Activated T-cell treated with anti-CD3 and anti-CD28 coated beads, Interleukin-2, amount 50 U/mL, for 24 hours (primary cell): Measurements from ENCODE around the gene FOXL2NB.

Source experiments
- DNase-seq: peaks from one replicate; pipeline ENCODE4 v3.0.0-alpha.2; 2020
- H3K27ac Mint-ChIP-seq: 2 replicates; pipeline ENCODE4 v1.8.0; 2020; ENCODE audit warnings: mild to moderate bottlenecking, mixed read lengths
- H3K27me3 Mint-ChIP-seq: 2 replicates; pipeline ENCODE4 v1.8.0; 2020; ENCODE audit warnings: mixed read lengths
- H3K36me3 Mint-ChIP-seq: 2 replicates; pipeline ENCODE4 v1.8.0; 2020; ENCODE audit warnings: low read depth, mixed read lengths
- H3K4me1 Mint-ChIP-seq: 2 replicates; pipeline ENCODE4 v1.8.0; 2020; ENCODE audit warnings: low read depth, mixed read lengths
- H3K4me3 Mint-ChIP-seq: 2 replicates; pipeline ENCODE4 v1.8.0; 2020; ENCODE audit warnings: mild to moderate bottlenecking, moderate library complexity, mixed read lengths
- H3K9me3 Mint-ChIP-seq: 2 replicates; pipeline ENCODE4 v1.8.0; 2020; ENCODE audit warnings: mixed read lengths

FOXL2NB gene

DNA sequence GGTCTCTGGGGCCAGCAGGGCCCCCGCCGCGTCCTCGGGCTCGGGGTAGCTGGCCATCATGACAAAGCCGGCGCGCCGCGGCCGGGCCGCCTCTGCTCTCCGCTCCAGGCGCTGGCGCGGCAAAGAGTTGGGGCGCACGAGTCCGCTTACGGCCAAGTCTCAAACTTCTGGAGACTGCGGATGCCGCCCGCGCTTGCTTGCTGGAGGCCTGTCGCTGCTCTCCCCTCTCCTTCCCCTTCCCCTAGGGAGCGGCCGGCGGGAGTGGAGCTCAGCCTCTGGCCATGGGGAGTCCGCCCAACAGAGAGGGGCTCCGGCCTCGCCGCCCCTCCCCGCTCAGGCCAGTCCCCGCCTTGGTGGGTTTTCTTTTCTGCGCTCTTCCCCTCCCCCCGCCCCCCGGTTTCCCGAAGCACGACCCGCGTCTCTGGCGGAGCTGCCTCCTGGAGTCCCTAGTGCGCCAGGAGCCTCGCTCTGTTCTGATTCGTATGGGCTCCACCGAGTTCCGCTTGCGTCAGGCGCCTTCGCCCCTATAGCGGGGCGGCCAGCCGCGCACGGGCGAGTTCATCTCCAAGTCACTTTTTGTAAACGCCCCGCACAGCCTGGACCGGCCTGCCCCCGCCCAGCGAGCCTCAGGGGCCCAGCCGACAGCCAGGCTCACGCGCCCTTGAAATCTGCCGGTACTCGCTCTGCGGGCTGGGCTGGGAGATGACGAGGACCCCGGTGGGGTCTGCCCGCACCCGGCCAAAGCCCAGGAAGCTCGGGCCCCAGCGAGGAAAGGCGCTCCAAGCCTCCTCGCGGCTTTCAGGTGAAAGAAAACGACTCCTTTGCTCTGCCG lies at the start of gene FOXL2NB, which contains the start of gene FOXL2:
Gene FOXL2NB (plus strand): TSS at position 555 of the 832 bp plus-strand sequence. CDS start 148 bp downstream, at position 703.
Gene FOXL2 (minus strand): TSS at position 475 of the 832 bp plus-strand sequence. CDS start 415 bp downstream, at position 60.
- peak; percentile 60 for DNase-seq
- no peaks in the 10 kb centered on the region for H3K36me3 Mint-ChIP-seq
- H3K27ac Mint-ChIP-seq = no peak within 1 kb of the TSS
- peak within 1 kb of the TSS; percentile 67 for H3K4me3 Mint-ChIP-seq
- H3K9me3 Mint-ChIP-seq = no peaks in the 10 kb centered on the region
- H3K4me1 Mint-ChIP-seq = peaks cover 41% of the 10 kb centered on the region
- H3K27me3 Mint-ChIP-seq = peaks cover 91% of the 10 kb centered on the region

DNA sequence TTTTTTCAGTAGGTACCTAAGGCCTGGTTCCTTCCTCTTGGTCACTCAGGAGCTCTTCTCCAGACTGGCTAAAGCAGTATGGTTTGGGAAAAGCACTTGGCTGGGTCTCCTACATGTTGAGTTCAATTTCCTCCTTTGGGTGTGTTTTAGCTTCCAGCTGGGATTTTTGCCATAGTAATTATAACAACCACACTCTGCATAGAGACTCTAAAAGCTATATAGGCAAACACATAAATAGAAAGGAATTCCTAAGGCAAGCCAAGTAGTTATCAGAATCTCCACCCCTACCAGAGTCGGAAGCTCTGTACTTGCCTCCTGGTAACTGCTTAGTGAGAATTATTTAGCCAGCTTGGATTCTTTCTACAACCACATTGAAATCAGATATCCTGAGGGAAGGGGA lies 48.7 kb upstream of the FOXL2NB start:
- Mint-ChIP-seq H3K4me3 (no peak overlapping the region), H3K27me3 (no peaks in the 10 kb centered on the region), H3K36me3 (no peaks in the 10 kb centered on the region), H3K9me3 (no peaks in the 10 kb centered on the region), H3K4me1 (no peaks in the 10 kb centered on the region), H3K27ac (no peak overlapping the region)
- no peak for DNase-seq

DNA sequence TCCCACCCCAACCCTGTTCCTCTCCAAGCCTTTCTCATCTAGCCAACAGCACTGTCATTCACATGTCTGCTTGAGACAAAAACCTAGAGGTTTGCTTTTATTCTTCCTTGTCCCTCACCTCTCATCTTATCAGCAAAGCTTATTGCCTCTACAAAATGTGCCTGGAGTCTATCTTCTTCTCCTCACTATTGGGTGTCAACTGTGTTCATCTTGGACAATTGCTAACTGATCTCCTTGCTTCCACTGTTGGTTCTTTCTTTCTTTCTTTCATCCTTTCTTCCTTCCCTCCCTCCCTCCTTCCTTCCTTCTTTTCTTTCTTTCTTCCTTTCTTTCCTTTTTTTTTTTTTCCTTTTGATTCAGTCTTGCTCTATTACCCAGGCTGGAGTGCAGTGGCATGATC lies 48.3 kb upstream of the FOXL2NB start:
- H3K4me3 Mint-ChIP-seq = no peak overlapping the region
- H3K4me1 Mint-ChIP-seq = no peaks in the 10 kb centered on the region

DNA sequence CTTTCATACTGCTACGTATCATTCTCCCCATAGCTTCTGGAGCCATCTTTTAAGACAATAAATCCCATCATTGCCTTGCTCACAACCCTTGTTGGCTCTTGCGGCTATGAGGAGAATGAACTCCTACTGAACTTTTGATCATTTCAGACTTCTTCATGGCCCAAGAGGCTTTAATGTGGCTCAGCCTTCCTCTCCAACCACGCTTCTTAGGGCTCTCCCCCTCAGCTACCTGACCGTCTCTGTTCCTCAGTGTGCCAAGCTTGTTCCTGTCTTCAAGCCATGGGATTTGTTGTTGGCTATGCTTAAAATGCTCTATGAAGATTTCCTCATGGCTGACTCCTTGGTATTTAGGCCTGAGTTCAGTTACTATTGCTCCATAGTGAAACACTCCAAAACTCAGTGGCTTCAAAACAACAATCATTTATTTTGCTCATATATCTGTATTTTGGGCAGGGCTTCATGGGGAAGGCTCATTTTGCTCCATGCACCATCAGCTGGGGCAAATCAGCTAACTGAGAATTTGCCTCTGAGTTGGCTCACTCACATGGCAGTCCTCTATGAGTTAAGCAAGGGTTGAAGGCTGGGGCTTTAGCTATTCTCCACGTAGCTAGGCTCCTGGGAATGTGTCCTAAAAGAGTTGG lies 47.5 kb upstream of the FOXL2NB start:
- Mint-ChIP-seq H3K27ac (no peak overlapping the region), H3K9me3 (no peaks in the 10 kb centered on the region), H3K4me1 (no peaks in the 10 kb centered on the region), H3K4me3 (no peak overlapping the region), H3K27me3 (no peaks in the 10 kb centered on the region), H3K36me3 (no peaks in the 10 kb centered on the region)
- no peak for DNase-seq

More for the DNA sequence above, 48.3 kb upstream of the FOXL2NB start:
- no peak for DNase-seq
- no peaks in the 10 kb centered on the region for H3K9me3 Mint-ChIP-seq
- no peaks in the 10 kb centered on the region for H3K27me3 Mint-ChIP-seq
- no peak overlapping the region for H3K27ac Mint-ChIP-seq
- no peaks in the 10 kb centered on the region for H3K36me3 Mint-ChIP-seq

DNA sequence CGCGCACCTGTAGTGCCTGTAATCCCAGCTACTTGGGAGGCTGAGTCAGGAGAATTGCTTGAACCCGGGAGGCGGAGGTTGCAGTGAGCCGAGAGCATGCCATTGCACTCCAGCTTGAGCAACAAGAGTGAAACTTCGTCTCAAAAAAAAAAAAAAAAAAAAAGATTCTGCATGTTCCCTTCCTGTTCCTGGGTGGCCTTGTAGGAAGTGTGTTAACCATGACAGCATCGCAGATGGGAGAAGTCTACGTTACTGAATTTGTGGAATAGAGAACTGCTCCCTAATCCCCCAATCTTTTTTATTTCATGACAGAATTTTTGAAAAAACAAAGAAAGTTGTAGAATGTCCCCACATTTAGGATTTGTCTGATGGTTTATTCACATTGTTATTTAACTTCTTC lies 45.5 kb upstream of the FOXL2NB start:
- H3K27ac Mint-ChIP-seq = no peak overlapping the region
- no peaks in the 10 kb centered on the region for H3K4me1 Mint-ChIP-seq
- no peak for DNase-seq
- H3K27me3 Mint-ChIP-seq = no peaks in the 10 kb centered on the region
- no peak overlapping the region for H3K4me3 Mint-ChIP-seq
- no peaks in the 10 kb centered on the region for H3K36me3 Mint-ChIP-seq
- no peaks in the 10 kb centered on the region for H3K9me3 Mint-ChIP-seq

DNA sequence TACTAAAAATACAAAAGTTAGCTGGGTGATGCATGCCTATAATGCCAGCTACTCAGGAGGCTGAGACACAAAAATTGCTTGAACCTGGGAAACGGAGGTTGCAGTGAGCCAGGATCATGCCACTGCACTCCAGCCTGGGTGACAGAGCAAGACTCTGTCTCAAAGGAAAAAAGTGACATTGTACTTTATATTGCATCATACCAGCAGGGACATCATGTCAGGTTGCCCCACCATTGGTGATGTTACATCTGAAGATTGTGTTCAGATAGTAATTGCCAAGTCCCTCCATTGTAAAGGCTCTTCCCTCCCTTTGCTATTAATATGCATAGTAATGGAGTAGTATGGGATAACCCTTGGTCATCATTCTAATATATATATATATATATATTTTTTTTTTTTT lies 44.8 kb upstream of the FOXL2NB start:
- no peak for DNase-seq
- H3K36me3 Mint-ChIP-seq = no peaks in the 10 kb centered on the region
- no peak overlapping the region for H3K4me3 Mint-ChIP-seq
- no peak overlapping the region for H3K27ac Mint-ChIP-seq
- H3K9me3 Mint-ChIP-seq = no peaks in the 10 kb centered on the region
- H3K27me3 Mint-ChIP-seq = no peaks in the 10 kb centered on the region
- H3K4me1 Mint-ChIP-seq = no peaks in the 10 kb centered on the region

DNA sequence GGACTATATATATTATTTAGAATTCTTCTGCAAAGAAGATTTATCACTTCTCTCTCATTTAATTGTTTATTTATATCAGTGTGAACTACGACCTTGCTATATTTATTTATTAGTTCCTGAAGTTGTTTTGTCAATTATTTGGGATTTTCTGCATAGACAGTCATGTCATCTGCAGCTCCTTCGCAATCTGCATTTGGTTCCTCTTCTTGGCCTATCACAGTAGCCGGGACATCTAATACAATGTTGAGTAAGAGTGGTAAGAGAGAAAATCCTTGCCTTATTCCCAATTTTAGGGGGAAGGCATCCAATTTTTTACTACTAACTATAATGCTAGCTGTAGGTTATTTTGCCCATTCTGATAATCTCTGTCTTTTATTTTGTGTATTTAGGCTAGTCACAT lies 39.5 kb upstream of the FOXL2NB start:
- no peaks in the 10 kb centered on the region for H3K4me1 Mint-ChIP-seq
- no peaks in the 10 kb centered on the region for H3K27me3 Mint-ChIP-seq
- DNase-seq = no peak
- no peak overlapping the region for H3K4me3 Mint-ChIP-seq
- H3K36me3 Mint-ChIP-seq = no peaks in the 10 kb centered on the region
- H3K9me3 Mint-ChIP-seq = no peaks in the 10 kb centered on the region
- no peak overlapping the region for H3K27ac Mint-ChIP-seq

DNA sequence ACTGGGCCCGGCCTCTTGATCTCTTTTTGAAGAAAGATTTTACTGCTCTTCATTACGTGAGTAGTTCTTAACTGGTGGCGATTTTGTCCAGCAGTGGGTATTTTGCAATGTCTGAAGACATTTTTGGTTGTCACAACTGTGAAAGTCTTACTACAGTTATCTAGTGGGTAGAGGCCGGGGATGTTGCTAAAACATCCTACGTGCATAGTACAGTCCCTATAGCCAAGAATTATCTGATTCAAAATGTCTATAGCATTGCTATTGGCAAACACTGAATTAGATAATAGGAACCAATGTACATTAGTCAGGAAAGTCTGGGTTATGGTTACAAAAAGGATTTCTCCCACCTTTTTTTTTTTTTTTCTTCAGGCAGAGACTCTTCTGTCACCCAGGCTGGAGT lies 38.2 kb upstream of the FOXL2NB start:
- Mint-ChIP-seq H3K27ac (no peak overlapping the region), H3K27me3 (no peaks in the 10 kb centered on the region), H3K4me1 (no peaks in the 10 kb centered on the region), H3K4me3 (no peak overlapping the region), H3K9me3 (no peaks in the 10 kb centered on the region), H3K36me3 (no peaks in the 10 kb centered on the region)
- DNase-seq = no peak

DNA sequence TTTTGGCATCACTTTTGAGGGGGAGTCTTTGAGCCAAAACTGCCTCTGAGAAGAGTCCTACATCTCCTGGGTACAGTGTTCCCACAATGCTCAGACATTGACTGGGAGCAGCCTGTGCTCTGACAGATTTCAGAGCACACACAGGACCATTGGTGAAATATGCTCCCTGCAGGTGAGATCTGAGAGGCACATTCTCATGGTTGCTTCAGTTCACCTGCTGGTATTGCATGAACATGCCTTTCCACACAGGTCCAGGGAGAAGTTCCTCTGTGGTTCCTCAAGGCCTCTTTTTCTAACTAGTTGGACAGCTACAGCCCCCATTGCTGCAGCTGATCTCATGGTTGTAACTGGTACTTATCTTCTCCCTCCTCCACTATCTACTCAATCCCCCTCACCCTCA lies 37.1 kb upstream of the FOXL2NB start:
- Mint-ChIP-seq H3K4me1 (peaks cover 1% of the 10 kb centered on the region), H3K36me3 (no peaks in the 10 kb centered on the region), H3K9me3 (no peaks in the 10 kb centered on the region), H3K27me3 (no peaks in the 10 kb centered on the region), H3K27ac (no peak overlapping the region), H3K4me3 (no peak overlapping the region)
- DNase-seq = no peak

DNA sequence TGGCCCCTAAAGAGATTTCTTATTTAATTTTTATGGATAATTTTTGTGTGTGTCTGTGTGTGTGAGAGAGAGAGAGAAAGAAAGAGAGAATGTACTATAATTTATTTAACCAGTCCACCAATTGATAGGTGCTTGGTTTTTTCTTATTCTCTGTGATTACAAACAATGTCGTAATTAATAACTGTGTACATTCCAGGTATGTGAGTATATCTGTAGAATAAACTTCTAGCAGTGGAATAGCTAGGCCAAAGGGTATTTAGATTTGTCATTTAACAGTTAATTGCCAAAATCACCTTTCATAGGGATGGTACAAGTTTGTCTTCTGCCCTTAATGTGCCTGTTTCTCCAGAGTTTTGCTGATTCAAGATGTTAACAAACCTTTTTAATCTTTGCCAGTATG lies 35.4 kb upstream of the FOXL2NB start:
- no peaks in the 10 kb centered on the region for H3K36me3 Mint-ChIP-seq
- no peaks in the 10 kb centered on the region for H3K9me3 Mint-ChIP-seq
- DNase-seq = no peak
- H3K4me1 Mint-ChIP-seq = peaks cover 3% of the 10 kb centered on the region
- H3K4me3 Mint-ChIP-seq = no peak overlapping the region
- H3K27me3 Mint-ChIP-seq = no peaks in the 10 kb centered on the region
- no peak overlapping the region for H3K27ac Mint-ChIP-seq

DNA sequence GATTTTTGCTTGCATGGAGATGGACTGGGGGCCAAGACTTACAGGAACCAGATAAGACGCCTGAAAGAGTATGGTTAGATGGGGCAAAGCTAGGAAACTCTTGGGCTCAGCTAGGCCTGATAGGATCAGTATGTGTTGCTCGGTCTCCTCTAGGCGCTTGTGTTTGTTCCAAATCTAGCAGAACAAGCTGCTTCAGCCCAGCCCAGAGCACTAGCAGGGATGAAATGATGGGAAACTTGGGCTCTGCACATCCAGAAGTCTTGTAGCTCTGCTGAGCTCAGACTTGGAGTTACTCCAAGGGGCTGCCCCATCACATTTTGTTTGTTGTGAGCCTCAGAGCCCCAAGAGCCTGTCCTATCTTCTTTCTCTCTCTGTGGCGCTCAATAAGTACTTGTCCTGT lies 34.8 kb upstream of the FOXL2NB start:
- Mint-ChIP-seq H3K27ac (no peak overlapping the region), H3K36me3 (no peaks in the 10 kb centered on the region), H3K27me3 (no peaks in the 10 kb centered on the region), H3K4me3 (no peak overlapping the region), H3K9me3 (no peaks in the 10 kb centered on the region), H3K4me1 (peaks cover 3% of the 10 kb centered on the region)
- no peak for DNase-seq

DNA sequence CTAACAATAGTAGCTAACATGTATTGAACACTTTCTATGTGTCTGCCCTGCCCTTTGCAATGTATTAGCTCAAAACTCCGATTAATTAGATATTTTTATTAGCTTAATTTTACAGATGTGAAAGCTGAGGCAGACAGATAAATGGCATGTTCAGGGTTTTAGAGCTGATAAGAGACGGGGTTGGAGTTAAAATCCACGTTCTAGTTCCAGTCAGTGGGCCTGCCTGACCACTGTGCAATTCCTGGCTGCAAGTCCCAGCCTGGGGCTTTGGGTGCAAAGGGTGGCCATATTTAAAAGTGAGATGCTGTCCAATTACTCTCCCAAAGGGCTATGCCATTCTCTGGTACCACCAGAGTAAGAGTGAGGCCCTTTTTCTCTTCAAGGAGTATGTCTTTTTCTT lies 33.3 kb upstream of the FOXL2NB start:
- H3K4me3 Mint-ChIP-seq = no peak overlapping the region
- no peak overlapping the region for H3K27ac Mint-ChIP-seq

DNA sequence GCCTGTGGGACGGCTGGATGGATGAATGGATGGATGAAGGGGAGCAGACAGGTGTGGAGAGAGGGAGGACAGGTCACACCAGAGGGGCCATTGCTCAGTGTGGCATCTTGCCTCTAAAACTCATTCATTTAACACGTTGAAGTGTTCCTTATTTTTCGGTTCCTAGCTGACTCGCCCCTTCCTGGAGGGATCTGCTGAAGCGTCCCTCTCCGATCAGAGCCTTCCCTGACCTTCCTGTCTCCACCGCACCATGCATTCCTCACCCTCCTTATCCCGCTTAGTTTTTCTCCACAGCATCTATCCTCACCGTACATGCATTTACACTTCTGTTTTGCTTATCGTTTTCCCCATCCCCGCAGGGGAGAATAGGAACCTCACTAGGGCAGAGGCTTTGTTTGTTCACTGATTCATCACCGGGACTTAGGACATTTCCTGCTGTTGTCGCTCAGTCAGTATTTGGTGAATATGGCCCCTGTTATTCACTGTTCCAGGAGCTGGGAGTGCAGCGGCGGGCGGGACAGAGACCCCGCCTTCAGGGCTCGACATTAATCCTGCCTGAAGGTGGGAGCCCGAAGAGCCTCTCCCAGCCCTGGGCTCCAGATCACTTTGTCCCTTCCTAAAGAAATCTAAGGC lies 32.0 kb upstream of the FOXL2NB start:
- H3K27ac Mint-ChIP-seq = no peak overlapping the region
- DNase-seq = no peak
- peaks cover 3% of the 10 kb centered on the region for H3K4me1 Mint-ChIP-seq
- peak overlapping the region; percentile 80 for H3K4me3 Mint-ChIP-seq
- H3K27me3 Mint-ChIP-seq = peaks cover 3% of the 10 kb centered on the region
- H3K36me3 Mint-ChIP-seq = no peaks in the 10 kb centered on the region
- H3K9me3 Mint-ChIP-seq = no peaks in the 10 kb centered on the region

More for the DNA sequence above, 33.3 kb upstream of the FOXL2NB start:
- Mint-ChIP-seq H3K36me3 (no peaks in the 10 kb centered on the region), H3K27me3 (no peaks in the 10 kb centered on the region), H3K4me1 (peaks cover 3% of the 10 kb centered on the region), H3K9me3 (no peaks in the 10 kb centered on the region)
- DNase-seq = no peak

DNA sequence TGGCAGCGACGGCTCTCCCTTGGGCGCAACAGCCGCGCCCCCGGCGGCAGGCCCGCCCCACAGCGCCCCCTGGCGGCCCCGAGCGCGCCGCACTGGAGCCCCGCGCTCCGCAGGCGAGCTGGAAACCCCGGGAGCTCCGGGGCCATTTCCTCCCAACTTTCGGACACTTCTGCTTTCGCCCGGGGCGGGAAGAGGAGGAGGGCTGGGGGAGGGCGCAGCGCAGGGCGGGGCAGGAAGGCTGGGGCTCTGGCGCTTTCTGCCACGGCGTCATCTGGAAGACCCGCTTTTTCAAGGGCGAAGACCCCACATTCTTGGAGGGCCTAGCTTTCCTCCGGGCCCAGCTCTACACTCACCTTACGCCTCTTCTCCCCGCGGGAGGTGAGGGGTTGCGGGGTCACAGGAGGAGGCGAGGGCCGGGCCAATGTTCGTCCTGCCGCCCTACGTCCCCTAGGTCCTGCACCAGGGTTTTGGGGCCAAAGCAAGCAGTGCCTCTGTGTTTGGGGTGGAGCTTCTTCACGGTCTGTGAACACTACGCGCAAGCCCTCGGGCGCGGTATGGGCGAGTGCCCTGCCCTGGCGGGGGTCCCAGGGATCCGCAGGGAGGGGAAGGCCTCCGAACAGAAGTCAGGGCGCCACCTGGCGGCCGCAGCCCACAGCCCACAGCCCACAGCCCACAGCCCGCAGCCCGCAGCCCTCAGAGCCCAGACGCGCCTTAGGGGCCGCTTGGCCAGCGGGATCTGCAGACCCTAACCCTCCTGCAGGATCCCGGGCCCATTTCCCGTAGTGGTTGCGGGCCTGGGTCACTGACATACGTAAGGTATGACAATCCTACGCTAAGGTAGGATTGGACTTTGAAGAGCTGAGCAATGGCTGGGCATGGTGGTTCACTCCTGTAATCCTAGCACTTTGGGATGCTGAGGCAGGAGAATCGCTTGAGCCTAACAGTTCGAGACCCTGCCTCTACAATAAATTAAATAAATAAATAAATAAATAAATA lies 31.2 kb upstream of the FOXL2NB start:
- peak; percentile 90 for DNase-seq
- Mint-ChIP-seq H3K27ac (peak overlapping the region; percentile 61), H3K36me3 (no peaks in the 10 kb centered on the region), H3K4me3 (peak overlapping the region; percentile 80), H3K4me1 (peaks cover 3% of the 10 kb centered on the region), H3K9me3 (no peaks in the 10 kb centered on the region), H3K27me3 (peaks cover 3% of the 10 kb centered on the region)
